ENCODE data around the gene ICAM3. TPM values are rescaled to one million over a fixed set of nuclear protein-coding genes. Genes with fewer than 3 reads are reported as not detected.

ICAM3 gene
- total RNA-seq, 1 donor from 2014 or later: 0.11 TPM

DNA sequence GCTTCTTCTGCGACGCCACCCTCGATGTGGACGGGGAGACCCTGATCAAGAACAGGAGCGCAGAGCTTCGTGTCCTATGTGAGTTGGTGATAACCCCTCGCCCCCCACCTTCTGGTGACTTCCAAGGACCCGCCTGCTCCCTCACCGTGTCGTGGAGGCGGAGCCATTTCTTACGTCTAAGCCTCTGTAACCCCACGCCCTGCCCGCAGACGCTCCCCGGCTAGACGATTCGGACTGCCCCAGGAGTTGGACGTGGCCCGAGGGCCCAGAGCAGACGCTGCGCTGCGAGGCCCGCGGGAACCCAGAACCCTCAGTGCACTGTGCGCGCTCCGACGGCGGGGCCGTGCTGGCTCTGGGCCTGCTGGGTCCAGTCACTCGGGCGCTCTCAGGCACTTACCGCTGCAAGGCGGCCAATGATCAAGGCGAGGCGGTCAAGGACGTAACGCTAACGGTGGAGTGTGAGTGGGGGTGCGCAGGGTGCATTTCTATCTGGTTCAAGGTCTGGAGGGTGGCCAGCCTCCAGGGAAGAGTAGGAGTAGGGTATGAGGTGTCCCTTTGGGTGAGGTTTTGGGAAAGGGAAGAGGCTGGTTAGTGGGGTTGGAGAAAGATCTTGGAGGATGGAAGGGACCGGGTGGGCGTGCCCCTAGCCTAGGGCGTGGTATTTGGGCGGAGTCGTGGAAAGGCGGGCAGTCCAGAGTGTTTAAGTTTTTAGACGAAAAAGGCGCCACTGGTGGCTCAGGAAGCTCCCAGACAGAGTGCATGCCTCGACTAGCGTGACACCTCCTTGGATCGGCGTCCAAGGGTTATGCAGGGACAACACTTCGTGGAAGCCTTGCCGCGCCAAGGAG, 46.4 kb downstream of the ICAM3 start:
- no peaks in the 10 kb centered on the region for H3K9me3 ChIP-seq
- peak overlapping the region; percentile 43 to 62 for H3K4me3 ChIP-seq
- H3K4me1 ChIP-seq: peaks cover 3 to 30% of the 10 kb centered on the region in 2 donors
- H3K27ac ChIP-seq: no peak overlapping the region
- TF ChIP-seq, protein P1, sequence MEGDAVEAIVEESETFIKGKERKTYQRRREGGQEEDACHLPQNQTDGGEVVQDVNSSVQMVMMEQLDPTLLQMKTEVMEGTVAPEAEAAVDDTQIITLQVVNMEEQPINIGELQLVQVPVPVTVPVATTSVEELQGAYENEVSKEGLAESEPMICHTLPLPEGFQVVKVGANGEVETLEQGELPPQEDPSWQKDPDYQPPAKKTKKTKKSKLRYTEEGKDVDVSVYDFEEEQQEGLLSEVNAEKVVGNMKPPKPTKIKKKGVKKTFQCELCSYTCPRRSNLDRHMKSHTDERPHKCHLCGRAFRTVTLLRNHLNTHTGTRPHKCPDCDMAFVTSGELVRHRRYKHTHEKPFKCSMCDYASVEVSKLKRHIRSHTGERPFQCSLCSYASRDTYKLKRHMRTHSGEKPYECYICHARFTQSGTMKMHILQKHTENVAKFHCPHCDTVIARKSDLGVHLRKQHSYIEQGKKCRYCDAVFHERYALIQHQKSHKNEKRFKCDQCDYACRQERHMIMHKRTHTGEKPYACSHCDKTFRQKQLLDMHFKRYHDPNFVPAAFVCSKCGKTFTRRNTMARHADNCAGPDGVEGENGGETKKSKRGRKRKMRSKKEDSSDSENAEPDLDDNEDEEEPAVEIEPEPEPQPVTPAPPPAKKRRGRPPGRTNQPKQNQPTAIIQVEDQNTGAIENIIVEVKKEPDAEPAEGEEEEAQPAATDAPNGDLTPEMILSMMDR (IDR thresholded peaks at IDR 0.05): no peak
- H3K36me3 ChIP-seq: no peaks in the 10 kb centered on the region
- H3K27me3 ChIP-seq: peaks cover 15% of the 10 kb centered on the region
- intact Hi-C loops (cut with DNase I): no loop called here
- DNase-seq (ENCODE audit: low spot score in 2 of 2): no peak

DNA sequence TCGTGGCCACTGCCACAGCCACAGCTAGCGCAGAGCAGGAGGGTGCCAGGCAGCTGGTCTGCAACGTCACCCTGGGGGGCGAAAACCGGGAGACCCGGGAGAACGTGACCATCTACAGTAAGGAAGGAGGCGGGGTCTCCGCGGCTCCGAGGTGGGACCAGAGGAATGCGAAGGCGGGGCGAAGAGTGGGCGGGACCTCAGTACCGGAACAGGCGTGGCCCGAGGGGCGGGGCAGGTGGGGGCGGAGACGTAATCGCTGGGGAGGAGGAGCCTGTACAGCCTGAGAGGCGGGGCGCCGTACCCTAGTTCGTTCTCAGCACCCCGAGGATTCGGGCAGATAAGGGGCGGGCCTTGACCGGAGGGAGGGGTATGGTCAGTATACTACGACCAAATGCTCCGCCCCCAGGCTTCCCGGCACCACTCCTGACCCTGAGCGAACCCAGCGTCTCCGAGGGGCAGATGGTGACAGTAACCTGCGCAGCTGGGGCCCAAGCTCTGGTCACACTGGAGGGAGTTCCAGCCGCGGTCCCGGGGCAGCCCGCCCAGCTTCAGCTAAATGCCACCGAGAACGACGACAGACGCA, 47.1 kb downstream of the ICAM3 start:
- intact Hi-C loops (cut with DNase I): no loop called here
- Histone ChIP-seq H3K27ac (no peak overlapping the region), H3K27me3 (peaks cover 19% of the 10 kb centered on the region), H3K4me1 (peaks cover 4 to 30% of the 10 kb centered on the region in 2 donors), H3K36me3 (no peaks in the 10 kb centered on the region), H3K4me3 (peak overlapping the region; percentile 43 to 62), H3K9me3 (no peaks in the 10 kb centered on the region)
- DNase-seq (ENCODE audit: low spot score in 2 of 2): peak; percentile 36 to 78
- TF ChIP-seq, protein P1 (IDR thresholded peaks at IDR 0.05): no peak

GRCh38 chr19:10291554-10292205, 47.7 kb downstream of the ICAM3 start:
- TF ChIP-seq, protein P1 (IDR thresholded peaks at IDR 0.05): no peak
- H3K9me3 ChIP-seq: no peaks in the 10 kb centered on the region
- peaks cover 19% of the 10 kb centered on the region for H3K27me3 ChIP-seq
- H3K4me1 ChIP-seq: peaks cover 9 to 34% of the 10 kb centered on the region in 2 donors
- no peak overlapping the region for H3K27ac ChIP-seq
- no peaks in the 10 kb centered on the region for H3K36me3 ChIP-seq
- no peak for DNase-seq (ENCODE audit: low spot score in 2 of 2)
- intact Hi-C loops (cut with DNase I): no loop called here
- H3K4me3 ChIP-seq: peak overlapping the region; percentile 43 to 62

DNA sequence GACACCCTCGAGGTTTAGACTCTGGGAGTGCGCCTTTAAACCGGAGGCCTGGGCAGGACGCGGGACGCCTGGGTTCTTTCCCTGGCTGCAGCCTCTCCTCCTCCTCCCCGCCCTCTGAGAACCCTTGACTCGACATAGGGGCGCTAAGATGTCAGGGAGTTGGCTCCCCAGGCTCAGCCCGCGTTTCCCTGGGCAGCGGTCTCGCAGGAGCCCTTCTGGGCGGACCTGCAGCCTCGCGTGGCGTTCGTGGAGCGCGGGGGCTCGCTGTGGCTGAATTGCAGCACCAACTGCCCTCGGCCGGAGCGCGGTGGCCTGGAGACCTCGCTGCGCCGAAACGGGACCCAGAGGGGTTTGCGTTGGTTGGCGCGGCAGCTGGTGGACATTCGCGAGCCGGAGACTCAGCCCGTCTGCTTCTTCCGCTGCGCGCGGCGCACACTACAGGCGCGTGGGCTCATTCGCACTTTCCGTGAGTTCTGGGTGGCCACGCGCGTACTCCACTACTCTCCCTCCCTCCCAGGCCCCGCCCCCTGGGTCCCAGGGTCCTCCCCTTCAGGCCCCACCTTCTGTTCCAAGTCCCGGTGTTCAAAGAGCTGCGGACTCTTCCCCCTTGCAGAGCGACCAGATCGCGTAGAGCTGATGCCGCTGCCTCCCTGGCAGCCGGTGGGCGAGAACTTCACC, 48.4 kb downstream of the ICAM3 start:
- no peaks in the 10 kb centered on the region for H3K36me3 ChIP-seq
- TF ChIP-seq, protein P1 (IDR thresholded peaks at IDR 0.05): no peak
- intact Hi-C loops (cut with DNase I): no loop called here
- no peak overlapping the region for H3K27ac ChIP-seq
- peaks cover 19% of the 10 kb centered on the region for H3K27me3 ChIP-seq
- DNase-seq (ENCODE audit: low spot score in 2 of 2): no peak
- peaks cover 9 to 34% of the 10 kb centered on the region in 2 donors for H3K4me1 ChIP-seq
- no peaks in the 10 kb centered on the region for H3K9me3 ChIP-seq
- peak overlapping the region; percentile 43 to 62 for H3K4me3 ChIP-seq

- peak overlapping the region; percentile 43 to 62 for H3K4me3 ChIP-seq
- DNase-seq (ENCODE audit: low spot score in 2 of 2): no peak
- H3K9me3 ChIP-seq: no peaks in the 10 kb centered on the region
- no peak overlapping the region for H3K27ac ChIP-seq
- H3K4me1 ChIP-seq: peaks cover 9 to 34% of the 10 kb centered on the region in 2 donors
- no peaks in the 10 kb centered on the region for H3K36me3 ChIP-seq
- peaks cover 17% of the 10 kb centered on the region for H3K27me3 ChIP-seq
- intact Hi-C loops (cut with DNase I): no loop called here
- TF ChIP-seq, protein P1 (IDR thresholded peaks at IDR 0.05): no peak
Observed at GRCh38 chr19:10290357-10290875, 49.0 kb downstream of the ICAM3 start.
